IMR-90 (cell line): Measurements from ENCODE around the gene ABCA6. TPM values are rescaled to one million over a fixed set of nuclear protein-coding genes. Genes with fewer than 3 reads are reported as not detected.

Experiments used
- ATAC-seq: fragments of 200-7000 bp; cut with Tn5 transposase; 2 replicates; pipeline ENCODE4 v1.9.1; 2020; ENCODE audit warnings: low read depth, mild to moderate bottlenecking, moderate library complexity
- BruUV-seq: library from RNA; stranded (reverse); fragments of 400-500 nt; replicated peaks from 2 replicates; lab custom pipeline; 2021; lab: Mats Ljungman, UMichigan
- CTCF ChIA-PET: fragments of 300-600 bp; formaldehyde crosslinking; extraction: SDS; loops from one replicate; lab custom pipeline; 2021; ENCODE audit warnings: antibody characterized with exemption; lab: Yijun Ruan, JAX
- POLR2A ChIA-PET: fragments of 300-600 bp; sonication (Branson Sonifier 250); formaldehyde crosslinking; loops from one replicate; lab custom pipeline; 2022; ENCODE audit warnings: antibody characterized with exemption; ENCODE audit not compliant: unreplicated experiment; lab: Charles Lee
- DNase-seq: peaks from one replicate; pipeline ENCODE4 v3.0.0; 2013
- H2AFZ ChIP-seq: replicated peaks from 2 replicates; pipeline ENCODE3; 2013; ENCODE audit warnings: low read length, mild to moderate bottlenecking; ENCODE audit not compliant: poor library complexity
- H2AK5ac ChIP-seq: 2 replicates; pipeline ENCODE4 v1.6.1; 2013; ENCODE audit warnings: low read depth, low read length, inconsistent platforms
- H2AK9ac ChIP-seq: replicated peaks from 2 replicates; pipeline ENCODE3; 2013; ENCODE audit warnings: mild to moderate bottlenecking, low read depth, low read length, moderate library complexity; ENCODE audit not compliant: poor library complexity
- H2BK120ac ChIP-seq: 2 replicates; pipeline ENCODE4 v1.6.1; 2013; ENCODE audit warnings: low read depth, low read length, inconsistent platforms
- H2BK15ac ChIP-seq: 3 replicates; pipeline ENCODE4 v1.6.1; 2013; ENCODE audit warnings: low read depth, low read length, inconsistent platforms
- H2BK20ac ChIP-seq: 2 replicates; pipeline ENCODE4 v1.6.1; 2013; ENCODE audit warnings: low read depth, mild to moderate bottlenecking, inconsistent platforms, low read length, moderate library complexity
- H2BK5ac ChIP-seq: 2 replicates; pipeline ENCODE4 v1.6.1; 2013; ENCODE audit warnings: mild to moderate bottlenecking, low read depth, low read length, inconsistent platforms; ENCODE audit not compliant: poor library complexity, severe bottlenecking
- H3K14ac ChIP-seq: replicated peaks from 2 replicates; pipeline ENCODE4 v1.6.1; 2013; ENCODE audit warnings: low read depth, low read length, inconsistent platforms
- H3K18ac ChIP-seq: 2 replicates; pipeline ENCODE4 v1.6.1; 2013; ENCODE audit warnings: low read depth, low read length, control low read depth
- H3K23ac ChIP-seq: 2 replicates; pipeline ENCODE4 v1.6.1; 2013; ENCODE audit warnings: low read depth, low read length, inconsistent platforms
- H3K27ac ChIP-seq: 2 replicates; pipeline ENCODE4 v1.5.1; 2013; ENCODE audit warnings: mild to moderate bottlenecking, control low read depth, low read length; ENCODE audit not compliant: insufficient read depth
- H3K27me3 ChIP-seq: 2 replicates; pipeline ENCODE4 v1.6.1; 2013; ENCODE audit warnings: low read length; ENCODE audit not compliant: control insufficient read depth, insufficient read depth
- H3K36me3 ChIP-seq: 2 replicates; pipeline ENCODE4 v1.6.1; 2013; ENCODE audit warnings: low read length, mixed read lengths; ENCODE audit not compliant: control insufficient read depth, insufficient read depth
- H3K4ac ChIP-seq: 2 replicates; pipeline ENCODE4 v1.6.1; 2013; ENCODE audit warnings: low read depth, low read length, inconsistent platforms
- H3K4me1 ChIP-seq: 2 replicates; pipeline ENCODE4 v1.6.1; 2013; ENCODE audit warnings: low read length, mixed read lengths; ENCODE audit not compliant: control insufficient read depth, insufficient read depth
- H3K4me2 ChIP-seq: 2 replicates; pipeline ENCODE4 v1.6.1; 2013; ENCODE audit warnings: low read depth, mild to moderate bottlenecking, control low read depth, low read length, moderate library complexity
- H3K4me3 ChIP-seq: 2 replicates; pipeline ENCODE4 v1.5.1; 2013; ENCODE audit warnings: low read depth, mild to moderate bottlenecking, control low read depth, low read length, moderate library complexity; ENCODE audit not compliant: insufficient read depth
- H3K56ac ChIP-seq: 2 replicates; pipeline ENCODE4 v1.6.1; 2013; ENCODE audit warnings: low read length, inconsistent platforms; ENCODE audit not compliant: insufficient read depth; ENCODE audit errors: extremely low read depth
- H3K79me1 ChIP-seq, 2 experiments: 2 replicates each; pipeline ENCODE4 v1.6.1; 2013; ENCODE audit warnings: low read length in 2 of 2, inconsistent platforms in 1 of 2, low read depth in 1 of 2
- H3K9ac ChIP-seq: 2 replicates; pipeline ENCODE4 v1.6.1; 2013; ENCODE audit warnings: low read depth, low read length, control low read depth
- H3K9me1 ChIP-seq: 2 replicates; pipeline ENCODE4 v1.6.1; 2013; ENCODE audit warnings: low read length, inconsistent platforms; ENCODE audit not compliant: insufficient read depth
- H3K9me3 ChIP-seq: 2 replicates; pipeline ENCODE4 v1.6.1; 2013; ENCODE audit warnings: low read length; ENCODE audit not compliant: control insufficient read depth, insufficient read depth
- H4K20me1 ChIP-seq: 2 replicates; pipeline ENCODE4 v1.6.1; 2013; ENCODE audit warnings: low read length, inconsistent platforms; ENCODE audit not compliant: insufficient read depth
- H4K5ac ChIP-seq: 2 replicates; pipeline ENCODE4 v1.6.1; 2013; ENCODE audit warnings: mild to moderate bottlenecking, low read depth, low read length, control low read depth
- H4K8ac ChIP-seq, 2 experiments: 2 replicates each; pipeline ENCODE4 v1.6.1; 2013; ENCODE audit warnings: low read depth in 2 of 2, low read length in 2 of 2, control low read depth in 1 of 2, inconsistent platforms in 1 of 2
- H4K91ac ChIP-seq: 2 replicates; pipeline ENCODE4 v1.6.1; 2013; ENCODE audit warnings: low read depth, low read length, inconsistent platforms; ENCODE audit not compliant: insufficient read depth
- CEBPB ChIP-seq: IDR thresholded peaks from 2 replicates; pipeline ENCODE4 v1.6.1; 2012; ENCODE audit warnings: low read depth, low read length, improper control_type of control experiment
- FOS ChIP-seq: fragments of 150-350 bp; IDR thresholded peaks from 2 replicates; pipeline ENCODE4 v1.6.1; 2016; ENCODE audit warnings: low read depth, low read length
- MAFK ChIP-seq: IDR thresholded peaks from 2 replicates; pipeline ENCODE4 v1.6.1; 2012; ENCODE audit warnings: low read depth, low read length, improper control_type of control experiment
- MAZ ChIP-seq: IDR thresholded peaks from 2 replicates; pipeline ENCODE4 v1.6.1; 2012; ENCODE audit warnings: low read depth, mild to moderate bottlenecking, low read length, improper control_type of control experiment, moderate library complexity, borderline replicate concordance
- RFX5 ChIP-seq: IDR thresholded peaks from 2 replicates; pipeline ENCODE4 v1.8.0; 2012; ENCODE audit warnings: low read depth, mild to moderate bottlenecking, low read length, moderate library complexity
- SMC3 ChIP-seq: fragments of 150-350 bp; IDR thresholded peaks from 2 replicates; pipeline ENCODE4 v1.6.1; 2016; ENCODE audit warnings: low read depth, mild to moderate bottlenecking, antibody characterized with exemption, low read length, moderate library complexity
- WGBS, 2 experiments: methylation state at CpG; one replicate each; pipeline versions ENCODE4 v1.1.5 to v1.1.7; 2013; ENCODE audit warnings: missing lambda C conversion rate in 2 of 2; ENCODE audit not compliant: insufficient read length in 1 of 2; ENCODE audit errors: extremely low coverage in 2 of 2; 5-methylcytosine and 5-hydroxymethylcytosine counted together
- dilution Hi-C: fragments of 300-500 bp; cut with HindIII; formaldehyde crosslinking; loops from one replicate; pipeline ENCODE4 v1.14.3; 2018; ENCODE audit warnings: low sequenced_read_pairs; ENCODE audit not compliant: unreplicated experiment
- in situ Hi-C: fragments of 300-500 bp; cut with MboI; formaldehyde crosslinking; loops from 3 replicates; pipeline ENCODE4 v1.14.3; 2019; ENCODE audit warnings: low sequenced_read_pairs, inconsistent platforms, mixed read lengths
- intact Hi-C: fragments of 100-400 bp; cut with micrococcal nuclease; formaldehyde crosslinking; loops from 2 replicates; pipeline ENCODE4 v1.10.0; 2022
- polyA plus RNA-seq, 3 experiments: library from polyadenylated mRNA; depleted of rRNA; stranded (reverse); fragments of >200 nt; gene quantifications; 2 replicates each; pipeline ENCODE4 v1.2.3, GENCODE V29; 2012; ENCODE audit warnings: low replicate concordance in 1 of 3
- total RNA-seq: library from RNA; depleted of rRNA; stranded (reverse); fragments of >200 nt; gene quantifications from 2 replicates; pipeline ENCODE4 v1.2.3, GENCODE V29; 2012

The ABCA6 gene
- total and polyA plus RNA-seq, 2 of the 4 experiments (the other 2 are of a cell fraction): under 0.01 TPM; not detected in 1

- TF ChIP-seq CEBPB (peak; percentile 79; the same call in 1 of the 2 replicates), MAFK (no peak), MAZ (no peak), RFX5 (no peak), FOS (peak; percentile 25; the same call in 1 of the 2 replicates), SMC3 (no peak)
- CTCF ChIA-PET: no interaction called here
These were observed 34.1 kb upstream of the ABCA6 start for GRCh38 chr17:69175625-69176456.

More at GRCh38 chr17:69175625-69176456, 34.1 kb upstream of the ABCA6 start:
- in situ Hi-C loops (no loop called here), intact Hi-C loops (no loop called here), dilution Hi-C loops (no loop called here)
- H2BK120ac ChIP-seq: peak overlapping the region; percentile 83
- H3K9me1 ChIP-seq: no peaks in the 10 kb centered on the region
- H3K4me2 ChIP-seq: no peak overlapping the region
- peak overlapping the region; percentile 61; the same call in 1 of the 2 replicates for H3K56ac ChIP-seq
- H3K4me3 ChIP-seq: no peak overlapping the region
- no peak overlapping the region for H4K5ac ChIP-seq
- H2AFZ ChIP-seq: no peak overlapping the region
- peak overlapping the region; percentile 35; the same call in 1 of the 2 replicates for H2AK5ac ChIP-seq
- POLR2A ChIA-PET: no interaction called here
- H2BK20ac ChIP-seq: peak overlapping the region; percentile 83; the same call in 1 of the 2 replicates
- BruUV-seq: no TSS peak
- H2BK15ac ChIP-seq: peak overlapping the region; percentile 56; the same call in 2 of the 3 replicates
- no peaks in the 10 kb centered on the region for H4K20me1 ChIP-seq
- ATAC-seq (peak; percentile 82), DNase-seq (peak; percentile 79)
- H3K36me3 ChIP-seq: no peaks in the 10 kb centered on the region
- H3K9me3 ChIP-seq: no peaks in the 10 kb centered on the region
- H3K27ac ChIP-seq: no peak overlapping the region
- peak overlapping the region; percentile 77 for H4K91ac ChIP-seq
- no peak overlapping the region for H3K18ac ChIP-seq
- H4K8ac ChIP-seq: peak overlapping the region; percentile 41 to 43; a peak in 3 of 4 replicates
- H3K79me1 ChIP-seq: no peaks in the 10 kb centered on the region
- H2AK9ac ChIP-seq: no peak overlapping the region
- H3K27me3 ChIP-seq: no peaks in the 10 kb centered on the region
- no peaks in the 10 kb centered on the region for H3K4me1 ChIP-seq
- H3K9ac ChIP-seq: no peak overlapping the region
- WGBS, 2 experiments: no CpG with 5 or more reads among the region's 4 CpGs
- peak overlapping the region; percentile 62 for H2BK5ac ChIP-seq
- H3K23ac ChIP-seq: no peak overlapping the region
- H3K14ac ChIP-seq: peak overlapping the region; percentile 81; the same call in 1 of the 2 replicates
- H3K4ac ChIP-seq: peak overlapping the region; percentile 54; the same call in 1 of the 2 replicates
